Choroid plexus epithelial cell (primary cell): Measurements from ENCODE around the gene LACC1.

Source experiments
- DNase-seq: peaks from one replicate; pipeline ENCODE4 v3.0.0-alpha.2; 2010; ENCODE audit warnings: low read depth
- H3K4me3 ChIP-seq: 2 replicates; pipeline ENCODE4 v1.5.1; 2011; ENCODE audit warnings: low read depth, mild to moderate bottlenecking, control low read depth, low read length, moderate library complexity
- TF ChIP-seq, protein P1 (sequence below): conservative IDR thresholded peaks from 2 replicates; pipeline ENCODE4 v1.5.1; 2011; ENCODE audit warnings: low read depth, mild to moderate bottlenecking, control low read depth, inconsistent platforms, low read length, moderate library complexity

LACC1 gene

GRCh38 chr13:43848001-43848649, 31.6 kb upstream of the LACC1 start:
- no peak overlapping the region for H3K4me3 ChIP-seq
- DNase-seq: peak; percentile 84
- TF ChIP-seq, protein P1, sequence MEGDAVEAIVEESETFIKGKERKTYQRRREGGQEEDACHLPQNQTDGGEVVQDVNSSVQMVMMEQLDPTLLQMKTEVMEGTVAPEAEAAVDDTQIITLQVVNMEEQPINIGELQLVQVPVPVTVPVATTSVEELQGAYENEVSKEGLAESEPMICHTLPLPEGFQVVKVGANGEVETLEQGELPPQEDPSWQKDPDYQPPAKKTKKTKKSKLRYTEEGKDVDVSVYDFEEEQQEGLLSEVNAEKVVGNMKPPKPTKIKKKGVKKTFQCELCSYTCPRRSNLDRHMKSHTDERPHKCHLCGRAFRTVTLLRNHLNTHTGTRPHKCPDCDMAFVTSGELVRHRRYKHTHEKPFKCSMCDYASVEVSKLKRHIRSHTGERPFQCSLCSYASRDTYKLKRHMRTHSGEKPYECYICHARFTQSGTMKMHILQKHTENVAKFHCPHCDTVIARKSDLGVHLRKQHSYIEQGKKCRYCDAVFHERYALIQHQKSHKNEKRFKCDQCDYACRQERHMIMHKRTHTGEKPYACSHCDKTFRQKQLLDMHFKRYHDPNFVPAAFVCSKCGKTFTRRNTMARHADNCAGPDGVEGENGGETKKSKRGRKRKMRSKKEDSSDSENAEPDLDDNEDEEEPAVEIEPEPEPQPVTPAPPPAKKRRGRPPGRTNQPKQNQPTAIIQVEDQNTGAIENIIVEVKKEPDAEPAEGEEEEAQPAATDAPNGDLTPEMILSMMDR: no peak

GRCh38 chr13:43850873-43851272, 28.8 kb upstream of the LACC1 start:
- TF ChIP-seq, protein P1: no peak
- no peak for DNase-seq
- H3K4me3 ChIP-seq: no peak overlapping the region

DNA sequence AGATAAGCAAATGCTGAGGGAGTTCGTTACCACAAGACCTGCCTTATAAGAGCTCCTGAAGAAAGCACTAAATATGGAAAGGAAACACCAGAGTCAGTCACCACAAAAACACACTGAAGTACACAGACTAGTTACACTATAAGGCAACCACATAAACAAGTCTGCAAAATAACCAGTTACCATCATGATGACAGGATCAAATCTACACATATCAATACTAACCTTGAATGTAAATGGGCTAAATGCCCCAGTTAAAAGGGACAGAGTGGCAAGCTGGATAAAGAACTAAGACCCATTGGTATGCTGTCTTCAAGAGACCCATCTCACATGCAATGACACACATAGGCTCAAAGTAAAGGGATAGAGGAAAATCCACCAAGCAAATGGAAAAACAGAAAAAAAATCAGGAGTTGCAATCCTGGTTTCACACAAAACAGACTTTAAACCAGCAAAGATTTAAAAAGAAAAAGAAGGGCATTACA, 26.7 kb upstream of the LACC1 start:
- TF ChIP-seq, protein P1: no peak
- no peak overlapping the region for H3K4me3 ChIP-seq
- DNase-seq: no peak

DNA sequence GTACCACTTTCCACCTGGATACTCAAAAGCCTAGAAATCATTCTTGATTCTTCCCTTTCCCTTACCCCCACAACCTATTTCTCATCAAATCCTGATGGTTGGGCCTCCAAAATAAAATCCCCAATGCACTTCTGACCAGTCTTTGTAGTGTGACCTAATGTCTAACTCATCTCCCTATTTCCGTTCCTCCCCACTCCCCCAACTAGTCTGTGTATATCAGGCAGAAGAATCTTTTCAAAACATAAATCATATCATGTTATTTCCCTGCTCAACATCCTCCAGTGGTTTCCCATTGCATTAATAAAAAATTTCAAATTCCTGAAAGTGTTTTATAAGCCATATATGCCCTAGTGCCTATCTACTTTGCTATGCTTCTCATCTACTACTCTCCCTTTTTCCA, 17.8 kb upstream of the LACC1 start:
- H3K4me3 ChIP-seq: no peak overlapping the region
- TF ChIP-seq, protein P1: no peak
- no peak for DNase-seq

DNA sequence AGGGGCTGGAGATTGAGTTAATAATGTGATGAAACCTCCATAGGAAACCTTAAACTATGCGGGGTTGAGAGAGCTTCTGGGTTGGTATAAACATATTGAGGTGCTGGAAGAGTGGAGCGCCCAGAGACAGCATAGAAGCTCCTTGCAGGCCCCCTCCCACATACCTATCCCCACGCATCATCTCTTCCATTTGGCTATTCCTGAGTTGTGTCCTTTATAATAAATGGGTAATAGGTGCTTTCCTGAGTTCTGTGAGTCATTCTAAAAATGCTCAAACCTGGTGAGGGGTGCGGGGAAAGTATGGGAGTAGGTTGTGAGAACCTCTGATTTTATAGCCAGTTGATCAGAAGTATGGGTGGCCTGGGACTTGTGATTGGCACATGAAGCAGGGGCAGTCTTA, 14.8 kb upstream of the LACC1 start:
- no peak overlapping the region for H3K4me3 ChIP-seq
- TF ChIP-seq, protein P1: no peak
- DNase-seq: no peak

- no peak overlapping the region for H3K4me3 ChIP-seq
- TF ChIP-seq, protein P1: no peak
- DNase-seq: peak; percentile 36
Observed at GRCh38 chr13:43865892-43866291, 13.8 kb upstream of the LACC1 start.

GRCh38 chr13:43872181-43872580, 7.5 kb upstream of the LACC1 start:
- no peak for DNase-seq
- TF ChIP-seq, protein P1: no peak
- no peak overlapping the region for H3K4me3 ChIP-seq
